Neural crest cell (in vitro differentiated cells): Measurements from ENCODE around the gene LRP8. TPM values are rescaled to one million over a fixed set of nuclear protein-coding genes. Genes with fewer than 3 reads are reported as not detected.

Source experiments
- DNase-seq: peaks from one replicate; pipeline ENCODE4 v3.0.0; 2021; ENCODE audit warnings: low read depth, mixed read lengths, low spot score
- H3K27ac Mint-ChIP-seq: one replicate; pipeline ENCODE4 v1.8.0; 2021; ENCODE audit warnings: mild to moderate bottlenecking, mixed read lengths; ENCODE audit not compliant: unreplicated experiment
- H3K27me3 Mint-ChIP-seq: 2 replicates; pipeline ENCODE4 v1.8.0; 2021; ENCODE audit warnings: low read depth, mild to moderate bottlenecking, mixed read lengths
- H3K36me3 Mint-ChIP-seq: 2 replicates; pipeline ENCODE4 v1.8.0; 2021; ENCODE audit warnings: low read depth, mild to moderate bottlenecking, mixed read lengths
- H3K4me1 Mint-ChIP-seq: 2 replicates; pipeline ENCODE4 v1.8.0; 2021; ENCODE audit warnings: mixed read lengths
- H3K4me3 Mint-ChIP-seq: one replicate; pipeline ENCODE4 v1.8.0; 2021; ENCODE audit warnings: mild to moderate bottlenecking, mixed read lengths
- H3K9me3 Mint-ChIP-seq: 2 replicates; pipeline ENCODE4 v1.8.0; 2021; ENCODE audit warnings: mixed read lengths
- CTCF ChIP-seq: fragments of 200-600 bp; sonication (generic); conservative IDR thresholded peaks from 2 replicates; pipeline ENCODE4 v1.5.0; 2021; ENCODE audit warnings: antibody characterized with exemption, mild to moderate bottlenecking
- total RNA-seq: library from RNA; stranded (reverse); gene quantifications from 2 replicates; pipeline ENCODE4 v1.2.1, GENCODE V29; 2021

Gene LRP8
- total RNA-seq, 1 donor from 2014 or later = 49.7 TPM

- no peaks in the 10 kb centered on the region for H3K27me3 Mint-ChIP-seq
- H3K9me3 Mint-ChIP-seq = no peaks in the 10 kb centered on the region
- peak overlapping the region; percentile 45 for H3K4me3 Mint-ChIP-seq
- no peak for DNase-seq
- peak overlapping the region; percentile 69 for H3K27ac Mint-ChIP-seq
- peaks cover 4% of the 10 kb centered on the region for H3K36me3 Mint-ChIP-seq
- TF ChIP-seq CTCF = no peak
- H3K4me1 Mint-ChIP-seq = peaks cover 47% of the 10 kb centered on the region
These were observed 5.9 kb downstream of the LRP8 start for GRCh38 chr1:53321776-53322602.

GRCh38 chr1:53321366-53321765 lies 6.5 kb downstream of the LRP8 start:
- DNase-seq = peak; percentile 48
- H3K4me3 Mint-ChIP-seq = peak overlapping the region; percentile 44

GRCh38 chr1:53320646-53321045 lies 7.2 kb downstream of the LRP8 start:
- DNase-seq = no peak
- H3K4me3 Mint-ChIP-seq = no peak overlapping the region
- peaks cover 52% of the 10 kb centered on the region for H3K4me1 Mint-ChIP-seq
- no peaks in the 10 kb centered on the region for H3K9me3 Mint-ChIP-seq
- H3K27me3 Mint-ChIP-seq = no peaks in the 10 kb centered on the region
- H3K36me3 Mint-ChIP-seq = peaks cover 4% of the 10 kb centered on the region
- TF ChIP-seq CTCF = no peak
- H3K27ac Mint-ChIP-seq = peak overlapping the region; percentile 62

More at GRCh38 chr1:53321366-53321765, 6.5 kb downstream of the LRP8 start:
- Mint-ChIP-seq H3K9me3 (no peaks in the 10 kb centered on the region), H3K4me1 (peaks cover 52% of the 10 kb centered on the region), H3K36me3 (peaks cover 4% of the 10 kb centered on the region), H3K27me3 (no peaks in the 10 kb centered on the region), H3K27ac (no peak overlapping the region)
- TF ChIP-seq CTCF = peak; percentile 49

- no peak for DNase-seq
- TF ChIP-seq CTCF = no peak
- no peaks in the 10 kb centered on the region for H3K27me3 Mint-ChIP-seq
- H3K4me1 Mint-ChIP-seq = peaks cover 42% of the 10 kb centered on the region
- no peak overlapping the region for H3K4me3 Mint-ChIP-seq
- no peaks in the 10 kb centered on the region for H3K9me3 Mint-ChIP-seq
- peaks cover under 1% of the 10 kb centered on the region for H3K36me3 Mint-ChIP-seq
- no peak overlapping the region for H3K27ac Mint-ChIP-seq
These were observed 8.4 kb downstream of the LRP8 start for GRCh38 chr1:53319296-53320101.

- Mint-ChIP-seq H3K9me3 (no peaks in the 10 kb centered on the region), H3K4me3 (no peak overlapping the region), H3K36me3 (no peaks in the 10 kb centered on the region), H3K4me1 (peaks cover 33% of the 10 kb centered on the region), H3K27ac (no peak overlapping the region), H3K27me3 (no peaks in the 10 kb centered on the region)
- no peak for TF ChIP-seq CTCF
- no peak for DNase-seq
These were observed 10.0 kb downstream of the LRP8 start for GRCh38 chr1:53317646-53318539.
